DOHH2 (cell line): ENCODE data around the gene ANK3.

ENCODE experiments used
- H3F3A ChIP-seq: fragments of 200-600 bp; sonication (generic), shearing (Covaris generic); 2 replicates; pipeline ENCODE4 v1.6.0; 2016; ENCODE audit warnings: antibody characterized with exemption, mild to moderate bottlenecking; ENCODE audit not compliant: control insufficient read depth, insufficient read depth
- H3K27ac ChIP-seq: fragments of 200-600 bp; sonication (generic); 2 replicates; pipeline ENCODE4 v1.5.1; 2014; ENCODE audit warnings: low read depth, mild to moderate bottlenecking, low read length, moderate library complexity
- H3K27me3 ChIP-seq: fragments of 200-600 bp; sonication (generic); 2 replicates; pipeline ENCODE4 v1.6.1; 2014; ENCODE audit warnings: mild to moderate bottlenecking, low read length, mixed read lengths; ENCODE audit not compliant: control insufficient read depth
- H3K36me3 ChIP-seq: fragments of 200-600 bp; sonication (generic); 2 replicates; pipeline ENCODE4 v1.6.1; 2014; ENCODE audit warnings: mild to moderate bottlenecking, low read length, moderate library complexity, mixed read lengths; ENCODE audit not compliant: control insufficient read depth
- H3K4me1 ChIP-seq: fragments of 200-600 bp; sonication (generic); 2 replicates; pipeline ENCODE4 v1.6.1; 2014; ENCODE audit warnings: mild to moderate bottlenecking, low read length, mixed read lengths; ENCODE audit not compliant: control insufficient read depth
- H3K4me2 ChIP-seq: fragments of 200-600 bp; sonication (generic); 2 replicates; pipeline ENCODE4 v1.6.0; 2014; ENCODE audit warnings: mild to moderate bottlenecking, low read length, moderate library complexity
- H3K4me3 ChIP-seq: fragments of 200-600 bp; sonication (generic); 2 replicates; pipeline ENCODE4 v1.5.1; 2014; ENCODE audit warnings: mild to moderate bottlenecking, low read length, mixed read lengths
- H3K79me2 ChIP-seq: fragments of 200-600 bp; sonication (generic); 2 replicates; pipeline ENCODE4 v1.6.1; 2014; ENCODE audit warnings: mild to moderate bottlenecking, low read length, mixed read lengths; ENCODE audit not compliant: control insufficient read depth
- H3K9me2 ChIP-seq: fragments of 200-600 bp; sonication (generic); replicated peaks from 2 replicates; pipeline ENCODE4 v1.6.1; 2014; ENCODE audit warnings: mild to moderate bottlenecking, low read length, mixed read lengths; ENCODE audit not compliant: control insufficient read depth
- H3K9me3 ChIP-seq: fragments of 200-600 bp; sonication (generic); 2 replicates; pipeline ENCODE4 v1.6.1; 2014; ENCODE audit warnings: antibody characterized with exemption, low read length, mixed read lengths; ENCODE audit not compliant: control insufficient read depth, insufficient read depth
- H4K20me1 ChIP-seq: fragments of 200-600 bp; sonication (generic); 2 replicates; pipeline ENCODE4 v1.6.0; 2014; ENCODE audit warnings: low read depth, mild to moderate bottlenecking, antibody characterized with exemption, low read length, moderate library complexity; ENCODE audit not compliant: control insufficient read depth, insufficient read depth
- EZH2phosphoT487 ChIP-seq: fragments of 200-600 bp; sonication (generic); IDR thresholded peaks from 2 replicates; pipeline ENCODE4 v1.6.1; 2017; ENCODE audit warnings: borderline replicate concordance, mild to moderate bottlenecking, antibody characterized with exemption, low read length, moderate library complexity, mixed read lengths
- TF ChIP-seq, protein P1 (sequence below): fragments of 200-600 bp; sonication (generic); IDR thresholded peaks from one replicate; pipeline ENCODE4 v1.5.1; 2014; ENCODE audit warnings: antibody characterized with exemption, mild to moderate bottlenecking, low read depth, low read length; ENCODE audit not compliant: poor library complexity, severe bottlenecking

The ANK3 gene

GRCh38 chr10:60147576-60148265 is 242.0 kb downstream of the ANK3 start:
- no peak overlapping the region for H3K27ac ChIP-seq

GRCh38 chr10:60147025-60147424 is 242.7 kb downstream of the ANK3 start:
- Histone ChIP-seq H3K36me3 (peaks cover 65% of the 10 kb centered on the region), H3K9me2 (no peaks in the 10 kb centered on the region), H4K20me1 (no peaks in the 10 kb centered on the region), H3K27me3 (no peaks in the 10 kb centered on the region), H3K79me2 (no peaks in the 10 kb centered on the region), H3K4me2 (no peak overlapping the region), H3F3A (0 out of 2 replicates have a peak, but pooled peaks cover 4% of the 10 kb centered on the region), H3K27ac (no peak overlapping the region), H3K4me3 (no peak overlapping the region), H3K4me1 (no peaks in the 10 kb centered on the region), H3K9me3 (no peaks in the 10 kb centered on the region)
- no peak for TF ChIP-seq EZH2phosphoT487
- TF ChIP-seq, protein P1, sequence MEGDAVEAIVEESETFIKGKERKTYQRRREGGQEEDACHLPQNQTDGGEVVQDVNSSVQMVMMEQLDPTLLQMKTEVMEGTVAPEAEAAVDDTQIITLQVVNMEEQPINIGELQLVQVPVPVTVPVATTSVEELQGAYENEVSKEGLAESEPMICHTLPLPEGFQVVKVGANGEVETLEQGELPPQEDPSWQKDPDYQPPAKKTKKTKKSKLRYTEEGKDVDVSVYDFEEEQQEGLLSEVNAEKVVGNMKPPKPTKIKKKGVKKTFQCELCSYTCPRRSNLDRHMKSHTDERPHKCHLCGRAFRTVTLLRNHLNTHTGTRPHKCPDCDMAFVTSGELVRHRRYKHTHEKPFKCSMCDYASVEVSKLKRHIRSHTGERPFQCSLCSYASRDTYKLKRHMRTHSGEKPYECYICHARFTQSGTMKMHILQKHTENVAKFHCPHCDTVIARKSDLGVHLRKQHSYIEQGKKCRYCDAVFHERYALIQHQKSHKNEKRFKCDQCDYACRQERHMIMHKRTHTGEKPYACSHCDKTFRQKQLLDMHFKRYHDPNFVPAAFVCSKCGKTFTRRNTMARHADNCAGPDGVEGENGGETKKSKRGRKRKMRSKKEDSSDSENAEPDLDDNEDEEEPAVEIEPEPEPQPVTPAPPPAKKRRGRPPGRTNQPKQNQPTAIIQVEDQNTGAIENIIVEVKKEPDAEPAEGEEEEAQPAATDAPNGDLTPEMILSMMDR, result no peak

More at GRCh38 chr10:60147576-60148265, 242.0 kb downstream of the ANK3 start:
- Histone ChIP-seq H3K4me1 (no peaks in the 10 kb centered on the region), H3F3A (no peaks in the 10 kb centered on the region), H3K79me2 (no peaks in the 10 kb centered on the region), H3K4me2 (no peak overlapping the region), H3K27me3 (no peaks in the 10 kb centered on the region), H3K9me2 (no peaks in the 10 kb centered on the region), H4K20me1 (no peaks in the 10 kb centered on the region), H3K9me3 (no peaks in the 10 kb centered on the region), H3K36me3 (peaks cover 66% of the 10 kb centered on the region), H3K4me3 (no peak overlapping the region)
- TF ChIP-seq, protein P1, result no peak
- TF ChIP-seq EZH2phosphoT487, result no peak

DNA sequence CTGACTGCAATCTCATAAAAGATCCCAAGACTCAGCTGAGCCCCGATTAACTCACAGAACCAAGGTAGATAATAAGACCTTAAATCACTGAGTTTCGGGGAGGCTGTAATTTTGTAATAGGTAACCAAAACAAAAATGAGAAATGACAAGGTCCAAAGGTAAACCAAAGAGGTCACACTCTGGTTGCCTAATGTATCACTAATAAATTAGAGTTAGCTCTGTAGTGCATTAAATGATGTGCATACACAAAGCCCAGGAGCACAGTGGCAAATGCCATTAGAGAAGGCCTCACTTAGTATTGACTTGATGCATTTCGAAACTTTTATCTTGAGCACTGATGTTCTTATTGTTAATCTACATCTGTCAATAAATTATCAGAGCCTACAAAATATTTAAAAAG is 245.6 kb downstream of the ANK3 start:
- Histone ChIP-seq H3K36me3 (peaks cover 67% of the 10 kb centered on the region), H4K20me1 (no peaks in the 10 kb centered on the region), H3K4me1 (no peaks in the 10 kb centered on the region), H3K79me2 (no peaks in the 10 kb centered on the region), H3K27me3 (no peaks in the 10 kb centered on the region), H3K9me3 (no peaks in the 10 kb centered on the region), H3K4me3 (no peak overlapping the region), H3K27ac (no peak overlapping the region), H3K4me2 (no peak overlapping the region), H3K9me2 (no peaks in the 10 kb centered on the region), H3F3A (peaks cover 7% of the 10 kb centered on the region; the same call in 1 of the 2 replicates)
- TF ChIP-seq EZH2phosphoT487, result no peak
- TF ChIP-seq, protein P1, result no peak
